Type B pancreatic cell (in vitro differentiated cells): ENCODE measurements around the gene ARMH4. TPM values are rescaled to one million over a fixed set of nuclear protein-coding genes. Genes with fewer than 3 reads are reported as not detected.

ENCODE experiments used
- DNase-seq: peaks from one replicate; pipeline ENCODE4 v3.0.0; 2021; ENCODE audit warnings: mixed read lengths; ENCODE audit not compliant: unreplicated experiment; ENCODE audit errors: extremely low spot score
- H3K27ac Mint-ChIP-seq: 2 replicates; pipeline ENCODE4 v1.8.0; 2021; ENCODE audit warnings: mild to moderate bottlenecking, mixed read lengths
- H3K27me3 Mint-ChIP-seq: 2 replicates; pipeline ENCODE4 v1.8.0; 2021; ENCODE audit warnings: mixed read lengths
- H3K36me3 Mint-ChIP-seq: 2 replicates; pipeline ENCODE4 v1.8.0; 2021; ENCODE audit warnings: mixed read lengths
- H3K4me1 Mint-ChIP-seq: one replicate; pipeline ENCODE4 v1.8.0; 2021; ENCODE audit warnings: mixed read lengths; ENCODE audit not compliant: unreplicated experiment
- H3K4me3 Mint-ChIP-seq: 2 replicates; pipeline ENCODE4 v1.8.0; 2021; ENCODE audit warnings: mild to moderate bottlenecking, mixed read lengths
- H3K9me3 Mint-ChIP-seq: 2 replicates; pipeline ENCODE4 v1.8.0; 2021; ENCODE audit warnings: mixed read lengths
- CTCF ChIP-seq: fragments of 200-600 bp; sonication (generic); conservative IDR thresholded peaks from 2 replicates; pipeline ENCODE4 v1.5.0; 2021; ENCODE audit warnings: antibody characterized with exemption, mild to moderate bottlenecking
- total RNA-seq: library from RNA; stranded (reverse); gene quantifications from 2 replicates; pipeline ENCODE4 v1.2.1, GENCODE V29; 2021; ENCODE audit warnings: low replicate concordance

The ARMH4 gene
- total RNA-seq, 1 donor from 2014 or later, result 22.0 TPM

- no peak for TF ChIP-seq CTCF
- H3K4me3 Mint-ChIP-seq, result no peak overlapping the region
- DNase-seq, result no peak
- no peaks in the 10 kb centered on the region for H3K36me3 Mint-ChIP-seq
- no peaks in the 10 kb centered on the region for H3K9me3 Mint-ChIP-seq
- no peaks in the 10 kb centered on the region for H3K27me3 Mint-ChIP-seq
- H3K4me1 Mint-ChIP-seq, result no peaks in the 10 kb centered on the region
- no peak overlapping the region for H3K27ac Mint-ChIP-seq
These were observed 83.7 kb downstream of the ARMH4 start for GRCh38 chr14:58068306-58068705.

- Mint-ChIP-seq H3K9me3 (no peaks in the 10 kb centered on the region), H3K27me3 (no peaks in the 10 kb centered on the region), H3K4me3 (no peak overlapping the region), H3K36me3 (no peaks in the 10 kb centered on the region), H3K27ac (no peak overlapping the region), H3K4me1 (peaks cover 4% of the 10 kb centered on the region)
- TF ChIP-seq CTCF, result no peak
- DNase-seq, result no peak
These were observed 85.9 kb downstream of the ARMH4 start for GRCh38 chr14:58066115-58066514.

- TF ChIP-seq CTCF, result no peak
- H3K36me3 Mint-ChIP-seq, result no peaks in the 10 kb centered on the region
- no peaks in the 10 kb centered on the region for H3K9me3 Mint-ChIP-seq
- H3K4me3 Mint-ChIP-seq, result no peak overlapping the region
- no peaks in the 10 kb centered on the region for H3K27me3 Mint-ChIP-seq
- no peak overlapping the region for H3K27ac Mint-ChIP-seq
- H3K4me1 Mint-ChIP-seq, result peaks cover 10% of the 10 kb centered on the region
- DNase-seq, result no peak
These were observed 90.4 kb downstream of the ARMH4 start for GRCh38 chr14:58061581-58061980.

GRCh38 chr14:58060898-58061297 lies 91.1 kb downstream of the ARMH4 start:
- no peaks in the 10 kb centered on the region for H3K27me3 Mint-ChIP-seq
- H3K36me3 Mint-ChIP-seq, result no peaks in the 10 kb centered on the region
- no peak overlapping the region for H3K27ac Mint-ChIP-seq
- peaks cover 10% of the 10 kb centered on the region for H3K4me1 Mint-ChIP-seq
- no peaks in the 10 kb centered on the region for H3K9me3 Mint-ChIP-seq
- no peak overlapping the region for H3K4me3 Mint-ChIP-seq
- no peak for TF ChIP-seq CTCF
- DNase-seq, result no peak

GRCh38 chr14:58060077-58060476 lies 91.9 kb downstream of the ARMH4 start:
- Mint-ChIP-seq H3K27me3 (no peaks in the 10 kb centered on the region), H3K36me3 (no peaks in the 10 kb centered on the region), H3K9me3 (no peaks in the 10 kb centered on the region), H3K4me1 (peaks cover 10% of the 10 kb centered on the region), H3K4me3 (no peak overlapping the region), H3K27ac (no peak overlapping the region)
- no peak for DNase-seq
- TF ChIP-seq CTCF, result no peak

GRCh38 chr14:58059126-58059525 lies 92.9 kb downstream of the ARMH4 start:
- no peak for DNase-seq
- no peaks in the 10 kb centered on the region for H3K36me3 Mint-ChIP-seq
- H3K4me3 Mint-ChIP-seq, result no peak overlapping the region
- H3K4me1 Mint-ChIP-seq, result peaks cover 10% of the 10 kb centered on the region
- H3K27ac Mint-ChIP-seq, result no peak overlapping the region
- no peaks in the 10 kb centered on the region for H3K9me3 Mint-ChIP-seq
- TF ChIP-seq CTCF, result no peak
- no peaks in the 10 kb centered on the region for H3K27me3 Mint-ChIP-seq
